Muscle layer of duodenum (tissue), 2 donors: ENCODE results near the gene RPL38.

Experiments used
- H3K27ac ChIP-seq: one replicate; pipeline ENCODE4 v1.7.0; 2013; ENCODE audit warnings: mild to moderate bottlenecking, low read length
- H3K27me3 ChIP-seq: one replicate; pipeline ENCODE4 v1.7.0; 2013; ENCODE audit warnings: low read depth, mild to moderate bottlenecking, control low read depth, low read length
- H3K36me3 ChIP-seq, 2 donors: one replicate each; pipeline ENCODE4 v1.7.0; 2013; ENCODE audit warnings: low read length in 2 of 2, control low read depth in 1 of 2, mild to moderate bottlenecking in 1 of 2; ENCODE audit not compliant: insufficient read depth in 2 of 2, control insufficient read depth in 1 of 2
- H3K4me1 ChIP-seq, 2 donors: one replicate each; pipeline ENCODE4 v1.7.0; 2013; ENCODE audit warnings: low read length in 2 of 2, mild to moderate bottlenecking in 2 of 2, control low read depth in 1 of 2, moderate library complexity in 1 of 2; ENCODE audit not compliant: insufficient read depth in 2 of 2, control insufficient read depth in 1 of 2
- H3K4me3 ChIP-seq, 2 donors: one replicate each; pipeline ENCODE4 v1.7.0; 2013; ENCODE audit warnings: low read length in 2 of 2, low read depth in 1 of 2, mild to moderate bottlenecking in 1 of 2
- H3K9me3 ChIP-seq, 2 donors: one replicate each; pipeline ENCODE4 v1.7.0; 2013; ENCODE audit warnings: low read length in 2 of 2, control low read depth in 1 of 2, mild to moderate bottlenecking in 1 of 2; ENCODE audit not compliant: control insufficient read depth in 1 of 2
- donor health status: healthy.

Gene RPL38

GRCh38 chr17:74219576-74220133 is 16.2 kb downstream of the RPL38 start:
- peaks cover 0 to 2% of the 10 kb centered on the region in 2 donors for H3K4me1 ChIP-seq
- no peak overlapping the region for H3K4me3 ChIP-seq
- H3K9me3 ChIP-seq, result no peaks in the 10 kb centered on the region
- no peaks in the 10 kb centered on the region for H3K27me3 ChIP-seq
- peaks cover 4 to 12% of the 10 kb centered on the region in 2 donors for H3K36me3 ChIP-seq
- H3K27ac ChIP-seq, result no peak overlapping the region

DNA sequence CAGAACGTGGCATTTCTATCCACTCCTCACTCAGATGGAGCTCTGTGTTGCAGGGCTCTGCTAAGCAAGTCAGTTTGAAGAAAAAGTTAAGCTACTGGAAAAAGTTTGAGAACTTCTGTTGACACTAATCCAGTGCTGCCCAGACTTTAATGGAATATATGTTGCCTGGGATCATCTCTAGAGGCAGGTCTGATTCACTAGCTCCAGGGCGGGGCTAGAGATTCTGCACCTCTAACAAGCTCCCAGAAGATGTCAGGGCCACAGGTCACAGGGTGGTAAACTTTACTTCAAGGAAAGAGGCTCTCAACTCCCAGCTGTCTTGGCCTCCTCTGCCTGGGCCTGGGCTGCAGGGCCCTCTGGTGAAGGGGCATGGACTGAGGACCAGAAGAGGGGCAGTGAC is 16.7 kb downstream of the RPL38 start:
- Histone ChIP-seq H3K36me3 (peaks cover 4 to 12% of the 10 kb centered on the region in 2 donors), H3K27ac (no peak overlapping the region), H3K4me3 (no peak overlapping the region)

GRCh38 chr17:74220946-74221818 is 17.7 kb downstream of the RPL38 start:
- Histone ChIP-seq H3K27me3 (no peaks in the 10 kb centered on the region), H3K9me3 (no peaks in the 10 kb centered on the region), H3K27ac (no peak overlapping the region), H3K36me3 (peaks cover 0 to 12% of the 10 kb centered on the region in 2 donors), H3K4me1 (no peaks in the 10 kb centered on the region), H3K4me3 (no peak overlapping the region)

More for the DNA sequence above, 16.7 kb downstream of the RPL38 start:
- Histone ChIP-seq H3K9me3 (no peaks in the 10 kb centered on the region), H3K27me3 (no peaks in the 10 kb centered on the region), H3K4me1 (no peaks in the 10 kb centered on the region)

DNA sequence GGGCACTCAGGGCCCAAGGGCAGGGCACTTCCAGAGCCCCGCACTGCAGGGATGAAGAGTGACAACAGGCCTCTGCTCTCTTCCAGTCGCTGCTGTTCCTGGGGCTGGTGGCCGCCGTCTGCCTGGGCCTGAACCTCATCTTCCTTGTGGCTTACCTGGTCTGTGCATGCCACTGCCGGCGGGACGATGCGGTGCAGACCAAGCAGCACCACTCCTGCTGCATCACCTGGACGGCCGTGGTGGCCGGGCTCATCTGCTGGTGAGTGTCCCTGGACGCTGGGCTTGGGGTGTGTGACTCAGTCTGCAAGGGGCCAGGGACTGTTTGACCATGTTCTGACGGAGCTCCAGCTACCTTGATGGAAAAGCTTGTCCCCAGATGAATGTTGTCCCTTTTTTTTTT is 18.9 kb downstream of the RPL38 start:
- no peaks in the 10 kb centered on the region for H3K27me3 ChIP-seq
- no peaks in the 10 kb centered on the region for H3K4me1 ChIP-seq
- H3K4me3 ChIP-seq, result no peak overlapping the region
- H3K36me3 ChIP-seq, result peaks cover 0 to 12% of the 10 kb centered on the region in 2 donors
- H3K9me3 ChIP-seq, result no peaks in the 10 kb centered on the region
- no peak overlapping the region for H3K27ac ChIP-seq

DNA sequence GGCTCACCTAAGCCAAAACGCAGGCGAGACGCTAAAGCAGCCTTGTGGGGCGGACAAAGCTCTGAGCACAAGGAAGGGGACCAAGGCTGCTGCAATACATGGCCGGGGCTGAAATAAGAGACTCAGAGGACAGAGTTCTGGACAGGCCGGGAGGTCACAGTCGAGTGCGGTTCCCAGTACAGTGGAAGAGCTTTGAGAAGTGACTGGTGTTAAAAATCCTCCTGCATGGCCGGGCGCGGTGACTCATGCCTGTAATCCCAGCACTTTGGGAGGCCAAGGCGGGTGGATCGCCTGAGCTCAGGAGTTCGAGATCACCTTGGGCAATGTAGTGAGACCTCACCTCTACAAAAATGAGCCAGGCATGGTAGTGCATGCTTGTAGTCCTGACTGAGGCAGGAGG is 20.4 kb downstream of the RPL38 start:
- Histone ChIP-seq H3K9me3 (no peaks in the 10 kb centered on the region), H3K27me3 (no peaks in the 10 kb centered on the region), H3K27ac (no peak overlapping the region), H3K36me3 (peaks cover 0 to 12% of the 10 kb centered on the region in 2 donors), H3K4me3 (no peak overlapping the region), H3K4me1 (no peaks in the 10 kb centered on the region)

- Histone ChIP-seq H3K9me3 (no peaks in the 10 kb centered on the region), H3K27ac (no peak overlapping the region), H3K27me3 (no peaks in the 10 kb centered on the region), H3K36me3 (peaks cover 0 to 12% of the 10 kb centered on the region in 2 donors), H3K4me1 (no peaks in the 10 kb centered on the region), H3K4me3 (no peak overlapping the region)
Measured at GRCh38 chr17:74224959-74225725, 21.7 kb downstream of the RPL38 start.

GRCh38 chr17:74226252-74226651 is 22.8 kb downstream of the RPL38 start:
- peaks cover 0 to 19% of the 10 kb centered on the region in 2 donors for H3K36me3 ChIP-seq

GRCh38 chr17:74227271-74228080 is 24.0 kb downstream of the RPL38 start:
- Histone ChIP-seq H3K36me3 (peaks cover 0 to 15% of the 10 kb centered on the region in 2 donors), H3K9me3 (no peaks in the 10 kb centered on the region), H3K4me3 (no peak overlapping the region), H3K4me1 (no peaks in the 10 kb centered on the region), H3K27ac (no peak overlapping the region), H3K27me3 (no peaks in the 10 kb centered on the region)

More at GRCh38 chr17:74226252-74226651, 22.8 kb downstream of the RPL38 start:
- no peaks in the 10 kb centered on the region for H3K9me3 ChIP-seq
- no peak overlapping the region for H3K27ac ChIP-seq
- H3K4me1 ChIP-seq, result no peaks in the 10 kb centered on the region
- no peak overlapping the region for H3K4me3 ChIP-seq
- H3K27me3 ChIP-seq, result no peaks in the 10 kb centered on the region

GRCh38 chr17:74228306-74228978 is 25.0 kb downstream of the RPL38 start:
- H3K4me3 ChIP-seq, result no peak overlapping the region
- H3K27ac ChIP-seq, result no peak overlapping the region
- no peaks in the 10 kb centered on the region for H3K27me3 ChIP-seq
- H3K4me1 ChIP-seq, result no peaks in the 10 kb centered on the region
- H3K9me3 ChIP-seq, result no peaks in the 10 kb centered on the region
- peaks cover 0 to 12% of the 10 kb centered on the region in 2 donors for H3K36me3 ChIP-seq

DNA sequence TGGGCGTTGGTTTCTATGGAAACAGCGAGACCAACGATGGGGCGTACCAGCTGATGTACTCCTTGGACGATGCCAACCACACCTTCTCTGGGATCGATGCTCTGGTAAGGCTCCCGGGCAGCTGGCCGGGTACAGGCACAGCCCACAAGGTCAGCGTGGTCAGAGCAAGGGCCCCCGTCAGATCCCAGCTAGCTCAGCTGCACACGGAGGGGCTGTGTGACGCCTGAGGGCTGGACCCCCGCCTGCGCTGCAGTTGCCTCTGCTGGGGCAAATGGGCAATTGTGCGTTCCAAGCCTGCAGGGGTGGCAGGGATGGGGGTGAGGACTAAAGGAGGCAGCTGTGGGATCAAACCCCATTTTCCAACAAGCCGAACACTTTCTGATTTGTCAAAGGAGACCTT is 27.4 kb downstream of the RPL38 start:
- H3K4me1 ChIP-seq, result peaks cover 0 to 3% of the 10 kb centered on the region in 2 donors
- no peaks in the 10 kb centered on the region for H3K27me3 ChIP-seq
- H3K4me3 ChIP-seq, result no peak overlapping the region
- H3K27ac ChIP-seq, result no peak overlapping the region
- H3K9me3 ChIP-seq, result no peaks in the 10 kb centered on the region
- peaks cover 0 to 8% of the 10 kb centered on the region in 2 donors for H3K36me3 ChIP-seq
